GM18507 (cell line): ENCODE measurements around the gene TBXA2R.

Experiments
- DNase-seq: peaks from one replicate; pipeline ENCODE4 v3.0.0; 2011; ENCODE audit warnings: low read depth; ENCODE audit not compliant: insufficient read length; ENCODE audit errors: extremely low spot score
- FAIRE-seq: peaks from 2 replicates; lab custom pipeline; 2011; peaks lifted over from hg19 to GRCh38; lab: Jason Lieb, UNC

TBXA2R gene

GRCh38 chr19:3620817-3621547, 14.3 kb upstream of the TBXA2R start:
- FAIRE-seq = no peak
- DNase-seq = no peak

- FAIRE-seq (no peak), DNase-seq (no peak)
Observed at GRCh38 chr19:3620145-3620816, 13.6 kb upstream of the TBXA2R start.

- DNase-seq = no peak
- FAIRE-seq = no peak
Observed at GRCh38 chr19:3619631-3620012, 12.9 kb upstream of the TBXA2R start.

GRCh38 chr19:3618811-3619630, 12.3 kb upstream of the TBXA2R start:
- FAIRE-seq = no peak

GRCh38 chr19:3618144-3618810, 11.6 kb upstream of the TBXA2R start:
- FAIRE-seq (peak; percentile 69), DNase-seq (peak; percentile 79)

More at GRCh38 chr19:3618811-3619630, 12.3 kb upstream of the TBXA2R start:
- no peak for DNase-seq

- FAIRE-seq (no peak), DNase-seq (no peak)
Observed at GRCh38 chr19:3617463-3617862, 10.8 kb upstream of the TBXA2R start.

- FAIRE-seq (no peak), DNase-seq (no peak)
Observed at GRCh38 chr19:3615524-3616135, 9.0 kb upstream of the TBXA2R start.

GRCh38 chr19:3614858-3615505, 8.3 kb upstream of the TBXA2R start:
- FAIRE-seq = no peak

GRCh38 chr19:3613818-3614661, 7.4 kb upstream of the TBXA2R start:
- FAIRE-seq = no peak
- DNase-seq = no peak

More at GRCh38 chr19:3614858-3615505, 8.3 kb upstream of the TBXA2R start:
- DNase-seq = no peak

- no peak for FAIRE-seq
Observed at GRCh38 chr19:3612901-3613741, 6.4 kb upstream of the TBXA2R start.

GRCh38 chr19:3612330-3612729, 5.7 kb upstream of the TBXA2R start:
- no peak for DNase-seq
- FAIRE-seq = no peak

More at GRCh38 chr19:3612901-3613741, 6.4 kb upstream of the TBXA2R start:
- DNase-seq = no peak

GRCh38 chr19:3611841-3612240, 5.2 kb upstream of the TBXA2R start:
- FAIRE-seq = no peak

GRCh38 chr19:3610745-3611717, 4.4 kb upstream of the TBXA2R start:
- no peak for FAIRE-seq

More at GRCh38 chr19:3611841-3612240, 5.2 kb upstream of the TBXA2R start:
- DNase-seq = no peak

GRCh38 chr19:3609779-3610719, 3.4 kb upstream of the TBXA2R start:
- DNase-seq (no peak), FAIRE-seq (no peak)

More at GRCh38 chr19:3610745-3611717, 4.4 kb upstream of the TBXA2R start:
- no peak for DNase-seq

GRCh38 chr19:3608750-3609322, 2.2 kb upstream of the TBXA2R start:
- FAIRE-seq = no peak
- no peak for DNase-seq
